Stimulated activated naive CD8-positive, alpha-beta T cell treated with anti-CD3 and anti-CD28 coated beads, Interleukin-15, amount 100 ng/mL, for 72 hours (primary cell): ENCODE measurements around the gene SKOR2.
"Not testable (repeated sequence)": the region's sequence is repeated elsewhere in the genome, so short reads cannot be mapped to it uniquely, and the experiment has no call there.

ENCODE experiments used
- ATAC-seq: fragments of 150-1000 bp; cut with Tn5 transposase; 2 replicates; pipeline ENCODE4 v1.10.0; 2021; ENCODE audit warnings: mild to moderate bottlenecking, moderate library complexity
- DNase-seq, 2 donors: peaks; one replicate each; pipeline ENCODE4 v3.0.0; 2021 to 2022
- H3K27ac Mint-ChIP-seq, 2 donors: one replicate each; pipeline ENCODE4 v1.8.0; 2022; ENCODE audit warnings: mild to moderate bottlenecking in 2 of 2, mixed read lengths in 2 of 2, moderate library complexity in 2 of 2
- H3K27me3 Mint-ChIP-seq: one replicate; pipeline ENCODE4 v1.8.0; 2022; ENCODE audit warnings: mixed read lengths
- H3K4me1 Mint-ChIP-seq: one replicate; pipeline ENCODE4 v1.8.0; 2022; ENCODE audit warnings: mild to moderate bottlenecking, mixed read lengths
- H3K4me3 Mint-ChIP-seq, 2 donors: one replicate each; pipeline ENCODE4 v1.8.0; 2022; ENCODE audit warnings: mild to moderate bottlenecking in 2 of 2, mixed read lengths in 2 of 2, moderate library complexity in 1 of 2
- H3K9me3 Mint-ChIP-seq, 2 donors: one replicate each; pipeline ENCODE4 v1.8.0; 2022; ENCODE audit warnings: mixed read lengths in 2 of 2

The SKOR2 gene

GRCh38 chr18:47246027-47246971, 5.2 kb downstream of the SKOR2 start:
- H3K4me3 Mint-ChIP-seq: peak overlapping the region; percentile 3 to 4

GRCh38 chr18:47244086-47244485, 7.4 kb downstream of the SKOR2 start:
- no peak for DNase-seq

More at GRCh38 chr18:47246027-47246971, 5.2 kb downstream of the SKOR2 start:
- ATAC-seq (no peak), DNase-seq (no peak)
- H3K27ac Mint-ChIP-seq: no peak overlapping the region
- H3K27me3 Mint-ChIP-seq: peaks cover 82% of the 10 kb centered on the region
- H3K4me1 Mint-ChIP-seq: peaks cover 17% of the 10 kb centered on the region
- peaks cover 0 to 13% of the 10 kb centered on the region in 2 donors for H3K9me3 Mint-ChIP-seq

GRCh38 chr18:47235096-47235495, 16.4 kb downstream of the SKOR2 start:
- H3K4me1 Mint-ChIP-seq: no peaks in the 10 kb centered on the region
- no peak overlapping the region for H3K4me3 Mint-ChIP-seq
- H3K9me3 Mint-ChIP-seq: no peaks in the 10 kb centered on the region
- ATAC-seq (no peak), DNase-seq (no peak)
- H3K27ac Mint-ChIP-seq: peak overlapping the region in 1 of 2 donors; percentile 15
- peaks cover 61% of the 10 kb centered on the region for H3K27me3 Mint-ChIP-seq

More at GRCh38 chr18:47244086-47244485, 7.4 kb downstream of the SKOR2 start:
- no peak overlapping the region for H3K4me3 Mint-ChIP-seq
- ATAC-seq: no peak
- peaks cover 13% of the 10 kb centered on the region for H3K4me1 Mint-ChIP-seq
- H3K9me3 Mint-ChIP-seq: peaks cover 0 to 13% of the 10 kb centered on the region in 2 donors
- H3K27ac Mint-ChIP-seq: no peak overlapping the region
- H3K27me3 Mint-ChIP-seq: peaks cover 69% of the 10 kb centered on the region

GRCh38 chr18:47226660-47227059, 24.8 kb downstream of the SKOR2 start:
- H3K4me3 Mint-ChIP-seq: no peak overlapping the region
- ATAC-seq: no peak
- H3K27ac Mint-ChIP-seq: no peak overlapping the region

GRCh38 chr18:47215554-47216138, 35.8 kb downstream of the SKOR2 start:
- no peaks in the 10 kb centered on the region for H3K9me3 Mint-ChIP-seq

More at GRCh38 chr18:47226660-47227059, 24.8 kb downstream of the SKOR2 start:
- H3K27me3 Mint-ChIP-seq: peaks cover 42% of the 10 kb centered on the region
- no peak for DNase-seq
- no peaks in the 10 kb centered on the region for H3K9me3 Mint-ChIP-seq
- H3K4me1 Mint-ChIP-seq: no peaks in the 10 kb centered on the region

GRCh38 chr18:47209171-47209570, 42.3 kb downstream of the SKOR2 start:
- Mint-ChIP-seq H3K27ac (no peak overlapping the region), H3K4me3 (no peak overlapping the region), H3K4me1 (no peaks in the 10 kb centered on the region), H3K27me3 (peaks cover 52% of the 10 kb centered on the region), H3K9me3 (no peaks in the 10 kb centered on the region)
- DNase-seq (no peak), ATAC-seq (no peak)

More at GRCh38 chr18:47215554-47216138, 35.8 kb downstream of the SKOR2 start:
- peak; percentile 84 for ATAC-seq
- Mint-ChIP-seq H3K27me3 (peaks cover 64% of the 10 kb centered on the region), H3K4me1 (no peaks in the 10 kb centered on the region), H3K27ac (no peak overlapping the region), H3K4me3 (no peak overlapping the region)
- peak; percentile 15 to 34 for DNase-seq

- DNase-seq: no peak
- Mint-ChIP-seq H3K9me3 (no peaks in the 10 kb centered on the region), H3K4me3 (no peak overlapping the region), H3K27ac (no peak overlapping the region), H3K4me1 (no peaks in the 10 kb centered on the region), H3K27me3 (peaks cover 37% of the 10 kb centered on the region)
- ATAC-seq: no peak
These were observed 44.4 kb downstream of the SKOR2 start for GRCh38 chr18:47206945-47207637.

GRCh38 chr18:47204908-47205522, 46.4 kb downstream of the SKOR2 start:
- DNase-seq (peak; percentile 21 to 30), ATAC-seq (no peak)
- Mint-ChIP-seq H3K9me3 (no peaks in the 10 kb centered on the region), H3K27ac (peak overlapping the region in 1 of 2 donors; percentile 33), H3K4me1 (no peaks in the 10 kb centered on the region), H3K4me3 (no peak overlapping the region), H3K27me3 (peaks cover 23% of the 10 kb centered on the region)

- H3K4me3 Mint-ChIP-seq: no peak overlapping the region
- no peaks in the 10 kb centered on the region for H3K9me3 Mint-ChIP-seq
- no peak for ATAC-seq
- DNase-seq: no peak
- H3K27me3 Mint-ChIP-seq: peaks cover 12% of the 10 kb centered on the region
- H3K27ac Mint-ChIP-seq: no peak overlapping the region
- no peaks in the 10 kb centered on the region for H3K4me1 Mint-ChIP-seq
These were observed 47.6 kb downstream of the SKOR2 start for GRCh38 chr18:47203626-47204464.

- not testable (repeated sequence) for H3K4me1 Mint-ChIP-seq, H3K9me3 Mint-ChIP-seq, ATAC-seq, H3K4me3 Mint-ChIP-seq, DNase-seq, H3K27ac Mint-ChIP-seq
- peaks cover 21% of the 10 kb centered on the region for H3K27me3 Mint-ChIP-seq
These were observed 55.5 kb downstream of the SKOR2 start for GRCh38 chr18:47195961-47196360.

GRCh38 chr18:47191961-47192360, 59.5 kb downstream of the SKOR2 start:
- Mint-ChIP-seq H3K4me1 (no peaks in the 10 kb centered on the region), H3K4me3 (no peak overlapping the region), H3K27ac (no peak overlapping the region), H3K27me3 (peaks cover 17% of the 10 kb centered on the region), H3K9me3 (no peaks in the 10 kb centered on the region)
- ATAC-seq (no peak), DNase-seq (no peak)

- no peak for ATAC-seq
- H3K4me1 Mint-ChIP-seq: no peaks in the 10 kb centered on the region
- no peak for DNase-seq
- no peak overlapping the region for H3K27ac Mint-ChIP-seq
- no peak overlapping the region for H3K4me3 Mint-ChIP-seq
- peaks cover 16% of the 10 kb centered on the region for H3K27me3 Mint-ChIP-seq
- peaks cover 13 to 15% of the 10 kb centered on the region in 2 donors for H3K9me3 Mint-ChIP-seq
These were observed 63.7 kb downstream of the SKOR2 start for GRCh38 chr18:47187721-47188120.

GRCh38 chr18:47184419-47185050, 66.9 kb downstream of the SKOR2 start:
- DNase-seq (no peak), ATAC-seq (no peak)
- peaks cover 13 to 15% of the 10 kb centered on the region in 2 donors for H3K9me3 Mint-ChIP-seq
- H3K27ac Mint-ChIP-seq: no peak overlapping the region
- H3K4me3 Mint-ChIP-seq: no peak overlapping the region
- peaks cover 17% of the 10 kb centered on the region for H3K27me3 Mint-ChIP-seq
- no peaks in the 10 kb centered on the region for H3K4me1 Mint-ChIP-seq

- not testable (repeated sequence) for DNase-seq, H3K4me1 Mint-ChIP-seq, ATAC-seq, H3K4me3 Mint-ChIP-seq, H3K27ac Mint-ChIP-seq
- Mint-ChIP-seq H3K9me3 (peaks cover 13 to 15% of the 10 kb centered on the region in 2 donors), H3K27me3 (peaks cover 12% of the 10 kb centered on the region)
These were observed 69.3 kb downstream of the SKOR2 start for GRCh38 chr18:47182156-47182555.
